ENCODE measurements around the gene CCDC59. TPM values are rescaled to one million over a fixed set of nuclear protein-coding genes. Genes with fewer than 3 reads are reported as not detected.

CCDC59 gene
- polyA plus RNA-seq (2012; rRNA removed) = 16.3 and 28.0 TPM in 2 replicates
- 31.0 and 53.3 TPM in 2 replicates for polyA plus RNA-seq (2012; cell fraction: cytosol; rRNA removed)
- 12.7 and 17.8 TPM in 2 replicates for polyA plus RNA-seq (2012; cell fraction: nucleus; rRNA removed)

- WGBS (ENCODE audit: low lambda C conversion rate) = under 1% methylated on average over 49 of the region's 61 CpGs
- H3K9me2 ChIP-seq = no peaks in the 10 kb centered on the region
- H3K4me1 ChIP-seq (ENCODE audit: control insufficient read depth in 1 of 2, insufficient read depth in 2 of 2, low read depth in 1 of 2, low read length in 1 of 2) = peaks cover 5 to 12% of the 10 kb centered on the region in 2 experiments; a peak in 3 of 4 replicates
- ChIA-PET POLR2A (interaction anchor here (1.0 to 1.2 kb wide), 2 partner anchors 8 to 11 kb away, joined by 3 read pairs; no protein-coding TSS in a partner anchor), CTCF (interaction anchor here (0.6 to 2.3 kb wide), 33 partner anchors 10 to 1028 kb away, joined by 3 to 23 read pairs (median 3); no protein-coding TSS in a partner anchor)
- H3K27me3 ChIP-seq (ENCODE audit: insufficient read depth) = no peaks in the 10 kb centered on the region
- H3K9ac ChIP-seq = peak within 1 kb of the TSS; percentile 96
- DNase-seq = peak; percentile 94
- H3K4me2 ChIP-seq = peak within 1 kb of the TSS; percentile 73
- peak within 1 kb of the TSS; percentile 87 to 98 for H3K27ac ChIP-seq (ENCODE audit: low read depth in 2 of 2, low read length in 1 of 2)
- no peaks in the 10 kb centered on the region for H3F3A ChIP-seq (replicated peaks; ENCODE audit: insufficient read depth)
- H3K4me3 ChIP-seq (ENCODE audit: low read depth in 2 of 2, low read length in 1 of 2) = peak within 1 kb of the TSS; percentile 95 to 98
- no peaks in the 10 kb centered on the region for H4K20me1 ChIP-seq (ENCODE audit: insufficient read depth)
- H3K9me3 ChIP-seq = no peaks in the 10 kb centered on the region
- peaks cover 34 to 37% of the 10 kb centered on the region in 2 experiments for H3K36me3 ChIP-seq (replicated peaks in 1 of 2; ENCODE audit: control insufficient read depth in 1 of 2, insufficient read depth in 2 of 2, low read length in 1 of 2)
- H3K79me2 ChIP-seq (ENCODE audit: insufficient read depth) = peaks cover 47% of the 10 kb centered on the region
- peak within 1 kb of the TSS; percentile 87 for H2AFZ ChIP-seq (ENCODE audit: low read depth)
- TF ChIP-seq ELF1 (IDR thresholded peaks at IDR 0.05) (peak; percentile 58), NFIC (IDR thresholded peaks at IDR 0.05; ENCODE audit: borderline replicate concordance) (no peak), EP300 (IDR thresholded peaks at IDR 0.05; ENCODE audit: borderline replicate concordance in 1 of 2, low read depth in 1 of 2, low read length in 1 of 2) (peak in 1 of 2 experiments; percentile 35; a peak in 1 of 4 replicates), JUND (IDR thresholded peaks at IDR 0.05) (no peak), USF2 (IDR thresholded peaks at IDR 0.05; ENCODE audit: borderline replicate concordance, low read depth, low read length) (no peak), MAX (IDR thresholded peaks at IDR 0.05; ENCODE audit: low read depth) (no peak), ZBTB33 (IDR thresholded peaks at IDR 0.05; ENCODE audit: borderline replicate concordance, low read depth) (peak; percentile 32; the same call in 1 of the 2 replicates), TEAD4 (IDR thresholded peaks at IDR 0.05; ENCODE audit: borderline replicate concordance, insufficient read depth) (0 out of 2 replicates have a peak, but pooled peaks have one; percentile 17), IRF3 (IDR thresholded peaks at IDR 0.05; ENCODE audit: low read depth, low read length) (no peak), RXRA (IDR thresholded peaks at IDR 0.05; ENCODE audit: borderline replicate concordance, low read depth) (no peak; the same call in 1 of the 2 replicates), MXI1 (IDR thresholded peaks at IDR 0.05; ENCODE audit: low read depth, low read length) (peak; percentile 54; the same call in 1 of the 2 replicates), GABPA (IDR thresholded peaks at IDR 0.05; ENCODE audit: low read depth) (peak; percentile 44; the same call in 1 of the 2 replicates), YY1 (IDR thresholded peaks at IDR 0.05; ENCODE audit: low read depth) (peak; percentile 98), MEF2A (IDR thresholded peaks at IDR 0.05; ENCODE audit: borderline replicate concordance, low read depth) (peak; percentile 94), RCOR1 (IDR thresholded peaks at IDR 0.05; ENCODE audit: low read length) (peak; percentile 76), TCF12 (IDR thresholded peaks at IDR 0.05) (no peak), TAF1 (IDR thresholded peaks at IDR 0.05; ENCODE audit: borderline replicate concordance, low read depth, low read length) (peak; percentile 95), GATA2 (CRISPR knock-in tag; IDR thresholded peaks at IDR 0.05) (no peak), SIN3A (IDR thresholded peaks at IDR 0.05; ENCODE audit: borderline replicate concordance, low read depth, low read length) (peak; percentile 42; the same call in 1 of the 2 replicates), POLR2AphosphoS5 (IDR thresholded peaks at IDR 0.05; ENCODE audit: low read depth, low read length) (peak; percentile 77), PBX3 (IDR thresholded peaks at IDR 0.05) (0 out of 2 replicates have a peak, but pooled peaks have one; percentile 24), NRF1 (IDR thresholded peaks at IDR 0.05; ENCODE audit: low read depth, low read length) (no peak), RAD21 (IDR thresholded peaks at IDR 0.05; ENCODE audit: low read length) (peak; percentile 53), USF1 (IDR thresholded peaks at IDR 0.05; ENCODE audit: borderline replicate concordance, low read depth) (no peak), CHD2 (IDR thresholded peaks at IDR 0.05; ENCODE audit: low read length, partially characterized antibody) (peak; percentile 93), SMC3 (IDR thresholded peaks at IDR 0.05; ENCODE audit: low read depth, low read length) (peak; percentile 41)
Observed at GRCh38 chr12:82358200-82359114, at the start of gene CCDC59, which contains the start of gene METTL25. CCDC59 (minus strand) TSS chr12:82358387; CDS start chr12:82358376, 11 bp downstream. METTL25 (plus strand) TSS chr12:82358529; CDS start chr12:82358566, 37 bp downstream.
